Body of pancreas (tissue), 4 donors: ENCODE data around the gene DPYSL4. TPM values are rescaled to one million over a fixed set of nuclear protein-coding genes. Genes with fewer than 3 reads are reported as not detected.

Source experiments
- ATAC-seq: fragments of 150-250 bp; one replicate; pipeline ENCODE4 v1.9.1; 2016
- DNase-seq, 4 donors: peaks; one replicate each; pipeline ENCODE4 v3.0.0-alpha.2; 2019
- H3K27ac ChIP-seq, 4 donors: fragments of 200-600 bp; sonication (generic); 1 replicate in 3 of 4; 2 replicates in 1 of 4; pipeline versions ENCODE4 v1.5.1 to v1.6.1; 2016 to 2019; ENCODE audit warnings: mild to moderate bottlenecking in 1 of 4, mixed read lengths in 1 of 4, moderate library complexity in 1 of 4
- H3K27me3 ChIP-seq, 2 donors: fragments of 200-600 bp; sonication (generic); one replicate each; pipeline ENCODE4 v1.6.0; 2016; ENCODE audit warnings: mild to moderate bottlenecking in 1 of 2
- H3K36me3 ChIP-seq, 2 donors: fragments of 200-600 bp; sonication (generic); replicated peaks in 1 of 2; 2 replicates each; pipeline ENCODE4 v1.5.1; 2016; ENCODE audit warnings: low read depth in 2 of 2; ENCODE audit not compliant: insufficient read depth in 1 of 2
- H3K4me1 ChIP-seq: fragments of 200-600 bp; sonication (generic); one replicate; pipeline ENCODE4 v1.6.0; 2016
- H3K4me3 ChIP-seq, 2 donors: fragments of 200-600 bp; sonication (generic); 1 replicate in 1 of 2; 2 replicates in 1 of 2; pipeline ENCODE4 v1.5.1; 2016 to 2019
- H3K9me3 ChIP-seq, 3 donors: fragments of 200-600 bp; sonication (generic); 1 replicate in 2 of 3; 2 replicates in 1 of 3; pipeline ENCODE4 v1.5.1; 2016
- POLR2A ChIP-seq, 3 donors: fragments of 450-650 bp; IDR thresholded peaks; one replicate each; pipeline ENCODE4 v1.6.1; 2016; ENCODE audit warnings: antibody characterized with exemption in 3 of 3, mild to moderate bottlenecking in 2 of 3
- WGBS, 2 donors: methylation state at CpG; one replicate each; pipeline ENCODE4 v1.1.5; 2017; 5-methylcytosine and 5-hydroxymethylcytosine counted together
- intact Hi-C: fragments of 100-400 bp; cut with DNase I; formaldehyde crosslinking; loops from one replicate; pipeline ENCODE4 v1.15.1; 2023
- total RNA-seq, 2 donors: library from RNA; depleted of rRNA; stranded (reverse); fragments of >200 nt; gene quantifications; one replicate each; pipeline ENCODE4 v1.1.0, GENCODE V29; 2016
- TF ChIP-seq, protein P1 (sequence below), 7 experiments: fragments of 450-650 bp in 4 of 7; fragments of 200-600 bp in 3 of 7; sonication (generic) in 3 of 7; IDR thresholded peaks; one replicate each; pipeline ENCODE4 v1.5.1; 2016 to 2019; ENCODE audit warnings: antibody characterized with exemption in 7 of 7

DPYSL4 gene
- total RNA-seq, 2 donors from 2014 or later, result 0.52 TPM; not detected in 1

DNA sequence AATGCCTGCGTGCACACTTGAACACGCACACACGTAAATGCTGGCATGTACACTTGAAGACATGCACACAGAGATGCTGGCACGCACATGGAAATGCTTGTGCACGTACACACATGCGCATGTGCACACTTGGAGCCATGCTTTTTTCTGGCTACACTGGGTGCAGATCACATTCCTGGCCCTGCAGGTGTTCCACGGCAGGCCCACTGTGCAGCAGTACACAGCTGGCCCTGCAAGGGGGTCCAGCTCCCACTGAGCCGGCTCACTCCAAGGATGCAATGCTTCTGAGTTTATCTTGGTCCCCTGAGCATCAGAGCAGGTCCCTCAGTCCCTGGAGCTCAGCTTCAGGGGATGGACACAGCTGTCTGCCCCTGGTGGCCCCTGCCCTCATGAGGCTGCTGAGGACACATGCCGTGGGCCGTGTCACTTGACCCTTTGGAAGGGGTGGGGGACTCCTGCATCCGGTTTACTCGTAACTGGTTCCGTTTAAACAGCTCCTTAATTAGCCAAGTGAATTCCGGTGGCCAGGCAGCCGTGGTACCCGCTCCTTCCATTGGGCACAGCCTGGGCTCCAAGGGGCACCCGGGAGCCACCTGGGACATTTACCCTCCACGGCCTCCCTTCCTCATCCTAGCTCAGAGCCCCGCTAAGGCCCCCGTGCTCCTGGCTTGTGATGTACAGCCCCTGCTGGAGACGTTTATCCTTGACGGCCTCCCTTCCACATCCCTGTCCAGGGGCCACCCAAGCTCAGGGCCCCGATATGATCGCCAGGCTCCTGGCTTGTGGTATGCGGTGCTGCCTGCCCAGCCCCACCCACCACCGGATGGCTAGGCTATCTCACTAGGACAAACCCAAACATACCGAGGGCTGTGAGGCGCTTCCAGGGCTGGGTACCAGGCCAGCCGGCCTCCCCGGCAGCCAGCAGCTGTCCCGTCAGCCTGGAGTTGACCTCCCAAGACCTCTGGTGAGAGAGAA is 39.5 kb upstream of the DPYSL4 start:
- ATAC-seq (no peak), DNase-seq (peak in 1 of 4 donors; percentile 4)
- TF ChIP-seq, protein P1, sequence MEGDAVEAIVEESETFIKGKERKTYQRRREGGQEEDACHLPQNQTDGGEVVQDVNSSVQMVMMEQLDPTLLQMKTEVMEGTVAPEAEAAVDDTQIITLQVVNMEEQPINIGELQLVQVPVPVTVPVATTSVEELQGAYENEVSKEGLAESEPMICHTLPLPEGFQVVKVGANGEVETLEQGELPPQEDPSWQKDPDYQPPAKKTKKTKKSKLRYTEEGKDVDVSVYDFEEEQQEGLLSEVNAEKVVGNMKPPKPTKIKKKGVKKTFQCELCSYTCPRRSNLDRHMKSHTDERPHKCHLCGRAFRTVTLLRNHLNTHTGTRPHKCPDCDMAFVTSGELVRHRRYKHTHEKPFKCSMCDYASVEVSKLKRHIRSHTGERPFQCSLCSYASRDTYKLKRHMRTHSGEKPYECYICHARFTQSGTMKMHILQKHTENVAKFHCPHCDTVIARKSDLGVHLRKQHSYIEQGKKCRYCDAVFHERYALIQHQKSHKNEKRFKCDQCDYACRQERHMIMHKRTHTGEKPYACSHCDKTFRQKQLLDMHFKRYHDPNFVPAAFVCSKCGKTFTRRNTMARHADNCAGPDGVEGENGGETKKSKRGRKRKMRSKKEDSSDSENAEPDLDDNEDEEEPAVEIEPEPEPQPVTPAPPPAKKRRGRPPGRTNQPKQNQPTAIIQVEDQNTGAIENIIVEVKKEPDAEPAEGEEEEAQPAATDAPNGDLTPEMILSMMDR (IDR thresholded peaks at IDR 0.05), result no peak
- TF ChIP-seq POLR2A (IDR thresholded peaks at IDR 0.05), result no peak
- Histone ChIP-seq H3K27me3 (no peaks in the 10 kb centered on the region), H3K27ac (no peak overlapping the region), H3K9me3 (no peaks in the 10 kb centered on the region), H3K4me1 (no peaks in the 10 kb centered on the region), H3K36me3 (no peaks in the 10 kb centered on the region), H3K4me3 (no peak overlapping the region)
- 69% methylated on average over 24 to 31 of the region's 31 CpGs for WGBS, 2 donors
- intact Hi-C loops, result loop anchor here (5.0 kb wide), 1 partner anchor 260 kb away; no protein-coding TSS in a partner anchor

DNA sequence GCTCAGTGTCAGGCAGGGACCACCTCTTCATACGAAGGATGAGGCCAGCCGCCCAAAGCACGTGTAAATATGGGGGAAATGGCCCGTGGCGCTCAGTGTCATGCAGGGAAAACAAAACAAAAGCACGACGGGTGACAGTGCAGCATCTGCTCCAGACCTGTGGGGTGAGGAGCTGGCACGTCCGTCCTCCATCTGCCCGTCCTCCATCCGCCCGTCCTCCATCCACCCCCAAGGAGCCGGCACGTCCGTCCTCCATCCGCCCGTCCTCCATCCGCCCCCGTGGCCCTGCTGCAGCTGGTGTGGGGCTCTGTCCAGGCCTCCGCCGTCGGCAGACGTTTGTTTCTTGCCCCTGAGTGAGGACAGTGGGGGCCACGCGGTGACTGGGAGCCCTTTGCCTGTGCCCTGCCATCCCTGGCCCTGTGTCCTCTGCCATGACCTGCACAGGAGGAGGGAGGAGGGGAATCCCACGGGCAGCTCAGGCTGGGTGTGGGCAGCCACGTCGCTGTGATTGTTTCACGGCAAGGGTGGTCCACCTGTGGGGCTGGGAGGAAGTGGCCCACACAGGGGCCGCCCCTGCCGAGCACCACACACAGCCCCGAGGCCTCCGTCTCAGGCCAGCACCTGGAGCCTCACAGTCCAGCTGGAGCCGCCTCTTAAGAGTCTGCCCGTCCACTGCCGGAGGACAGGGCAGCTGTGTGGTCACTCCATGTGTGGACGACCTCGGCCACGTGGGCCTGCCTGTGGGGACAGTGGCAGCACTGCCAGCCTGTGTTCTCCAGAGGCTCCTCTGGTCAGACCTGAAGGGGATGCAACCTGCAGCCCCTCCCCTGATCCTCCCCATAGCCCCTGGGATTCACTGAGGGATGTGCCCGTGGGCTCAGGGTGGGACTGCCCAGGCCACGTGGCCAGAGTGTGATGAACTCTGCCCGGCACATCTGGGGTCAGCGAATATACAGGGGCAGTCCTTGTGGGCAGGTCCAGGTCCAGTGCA is 38.2 kb upstream of the DPYSL4 start:
- Histone ChIP-seq H3K36me3 (no peaks in the 10 kb centered on the region), H3K4me1 (no peaks in the 10 kb centered on the region), H3K4me3 (no peak overlapping the region), H3K27me3 (no peaks in the 10 kb centered on the region), H3K9me3 (no peaks in the 10 kb centered on the region), H3K27ac (no peak overlapping the region)
- intact Hi-C loops, result loop anchor here (5.0 kb wide), 1 partner anchor 261 kb away; no protein-coding TSS in a partner anchor
- no peak for TF ChIP-seq POLR2A (IDR thresholded peaks at IDR 0.05)
- TF ChIP-seq, protein P1 (IDR thresholded peaks at IDR 0.05), result no peak
- WGBS, 2 donors, result 79 to 84% methylated on average over 25 to 32 of the region's 43 CpGs
- DNase-seq (peak in 1 of 4 donors; percentile 8), ATAC-seq (no peak)

DNA sequence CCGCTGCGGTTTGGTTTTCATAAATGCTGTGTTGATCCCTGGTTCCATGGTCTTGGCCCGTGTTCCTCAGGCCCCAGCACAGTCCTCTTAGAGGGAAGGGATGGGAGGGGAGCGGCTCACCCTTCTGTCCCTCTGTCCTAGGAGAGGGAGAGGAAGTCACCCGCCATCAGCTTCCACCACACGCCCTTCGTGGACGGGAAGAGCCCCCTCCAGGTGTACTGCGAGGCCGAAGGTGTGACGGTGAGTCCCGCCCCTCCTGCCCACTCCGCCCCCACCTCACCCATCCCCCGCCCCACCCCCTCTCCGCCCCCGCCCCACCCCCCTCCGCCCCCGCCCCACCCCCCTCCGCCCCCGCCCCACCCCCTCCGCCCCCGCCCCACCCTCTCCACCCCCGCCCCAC is 37.5 kb upstream of the DPYSL4 start:
- intact Hi-C loops, result loop anchor here (5.0 kb wide), 1 partner anchor 262 kb away; no protein-coding TSS in a partner anchor
- ATAC-seq (no peak), DNase-seq (peak in 1 of 4 donors; percentile 8)
- H3K4me3 ChIP-seq, result no peak overlapping the region
- TF ChIP-seq, protein P1 (IDR thresholded peaks at IDR 0.05), result no peak
- TF ChIP-seq POLR2A (IDR thresholded peaks at IDR 0.05), result no peak
- H3K27me3 ChIP-seq, result no peaks in the 10 kb centered on the region
- H3K9me3 ChIP-seq, result no peaks in the 10 kb centered on the region
- no peak overlapping the region for H3K27ac ChIP-seq
- 81 to 83% methylated on average over 7 to 12 of the region's 23 CpGs for WGBS, 2 donors
- no peaks in the 10 kb centered on the region for H3K4me1 ChIP-seq
- H3K36me3 ChIP-seq, result no peaks in the 10 kb centered on the region

DNA sequence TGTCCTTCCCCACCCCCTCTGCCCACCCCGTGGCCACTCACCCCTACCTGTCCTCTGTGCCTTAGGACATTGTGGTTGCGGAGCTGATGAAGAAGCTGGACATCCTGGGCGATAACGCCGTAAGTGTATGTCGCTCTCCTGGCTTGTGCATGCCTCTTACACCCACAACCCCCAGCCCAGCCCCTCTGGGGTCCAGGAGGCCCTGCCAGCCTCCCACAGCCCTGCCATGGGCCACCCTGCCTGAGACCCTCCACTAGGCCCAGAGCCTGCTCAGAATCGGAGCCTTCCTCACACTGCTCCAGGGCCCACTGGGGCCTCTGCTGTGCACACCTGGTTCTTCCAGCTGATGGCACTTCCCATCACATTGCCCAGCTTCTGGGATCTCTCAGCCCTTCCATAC is 36.8 kb upstream of the DPYSL4 start:
- intact Hi-C loops, result loop anchor here (5.0 kb wide), 1 partner anchor 263 kb away; no protein-coding TSS in a partner anchor
- no peak for DNase-seq
- WGBS, 2 donors, result 96 to 100% methylated on average over 4 to 6 of the region's 7 CpGs
- Histone ChIP-seq H3K36me3 (no peaks in the 10 kb centered on the region), H3K27ac (no peak overlapping the region), H3K9me3 (no peaks in the 10 kb centered on the region), H3K4me3 (no peak overlapping the region), H3K27me3 (no peaks in the 10 kb centered on the region), H3K4me1 (no peaks in the 10 kb centered on the region)
- no peak for TF ChIP-seq POLR2A (IDR thresholded peaks at IDR 0.05)
- TF ChIP-seq, protein P1 (IDR thresholded peaks at IDR 0.05), result no peak
- no peak for ATAC-seq
